ENCODE results near the gene WNT4. TPM values are rescaled to one million over a fixed set of nuclear protein-coding genes. Genes with fewer than 3 reads are reported as not detected.
A peak's percentile ranks its signal among the peaks of the same experiment; 100 is the strongest.

The WNT4 gene
- total and polyA plus RNA-seq, 2 donors (not counting 1 experiment from before 2014, with no cell fraction given) = not detected

GRCh38 chr1:22177354-22178003 lies 34.6 kb upstream of the WNT4 start:
- 77% methylated on average over 5 of the region's 9 CpGs for WGBS (ENCODE audit: insufficient coverage)
- ChIA-PET CTCF (no interaction called here), POLR2A (no interaction called here)
- peaks cover 6% of the 10 kb centered on the region for H3K4me1 Mint-ChIP-seq
- Histone ChIP-seq H3K27me3 (replicated peaks in 1 of 4; ENCODE audit: control extremely low read depth in 1 of 4, control insufficient read depth in 3 of 4, insufficient read depth in 4 of 4, low read length in 3 of 4) (peaks cover 0 to 5% (median 0%) of the 10 kb centered on the region in 4 experiments), H3K9ac (ENCODE audit: low read length) (no peak overlapping the region), H3K4me3 (ENCODE audit: control extremely low read depth in 1 of 5, extremely low read depth in 1 of 5, insufficient read depth in 1 of 5, low read depth in 2 of 5, low read length in 4 of 5) (no peak overlapping the region), H4K20me1 (ENCODE audit: control insufficient read depth, insufficient read depth, low read length, poor library complexity, severe bottlenecking) (no peaks in the 10 kb centered on the region), H3K4me2 (replicated peaks; ENCODE audit: low read depth, low read length, poor library complexity, severe bottlenecking) (no peak overlapping the region), H2AFZ (ENCODE audit: insufficient read depth, low read depth, low read length, poor library complexity, severe bottlenecking) (no peak overlapping the region), H3K36me3 (replicated peaks in 1 of 2; ENCODE audit: control extremely low read depth in 1 of 2, control insufficient read depth in 1 of 2, extremely low read depth in 1 of 2, insufficient read depth in 2 of 2, low read length in 1 of 2) (no peaks in the 10 kb centered on the region), H3K27ac (ENCODE audit: low read length in 2 of 2) (no peak overlapping the region), H3K9me3 (ENCODE audit: control extremely low read depth in 1 of 3, control insufficient read depth in 2 of 3, insufficient read depth in 1 of 3, low read length in 2 of 3) (peaks cover 0 to 7% (median 0%) of the 10 kb centered on the region in 3 donors), H3K4me1 (ENCODE audit: control insufficient read depth in 2 of 2, insufficient read depth in 2 of 2, low read length in 2 of 2) (no peaks in the 10 kb centered on the region), H3K79me2 (ENCODE audit: control insufficient read depth, insufficient read depth, low read length) (no peaks in the 10 kb centered on the region)
- TF ChIP-seq EZH2 (IDR thresholded peaks at IDR 0.05; ENCODE audit: borderline replicate concordance, insufficient read depth, low read depth, low read length, poor library complexity, severe bottlenecking) = no peak
- DNase-seq (no peak), ATAC-seq (ENCODE audit: low read depth) (no peak)
- no peaks in the 10 kb centered on the region for H3K9me3 Mint-ChIP-seq (ENCODE audit: insufficient read depth)
- intact Hi-C loops (cut with micrococcal nuclease) = no loop called here
- H3K27me3 Mint-ChIP-seq = peaks cover 18% of the 10 kb centered on the region
- no peak overlapping the region for H3K4me3 Mint-ChIP-seq
- no peak overlapping the region for H3K27ac Mint-ChIP-seq

- H3K9me3 Mint-ChIP-seq (ENCODE audit: insufficient read depth) = no peaks in the 10 kb centered on the region
- Histone ChIP-seq H3K4me1 (ENCODE audit: control insufficient read depth in 2 of 2, insufficient read depth in 2 of 2, low read length in 2 of 2) (no peaks in the 10 kb centered on the region), H4K20me1 (ENCODE audit: control insufficient read depth, insufficient read depth, low read length, poor library complexity, severe bottlenecking) (no peaks in the 10 kb centered on the region), H2AFZ (ENCODE audit: insufficient read depth, low read depth, low read length, poor library complexity, severe bottlenecking) (no peak overlapping the region), H3K4me3 (ENCODE audit: control extremely low read depth in 1 of 5, extremely low read depth in 1 of 5, insufficient read depth in 1 of 5, low read depth in 2 of 5, low read length in 4 of 5) (no peak overlapping the region), H3K9ac (ENCODE audit: low read length) (no peak overlapping the region), H3K36me3 (replicated peaks in 1 of 2; ENCODE audit: control extremely low read depth in 1 of 2, control insufficient read depth in 1 of 2, extremely low read depth in 1 of 2, insufficient read depth in 2 of 2, low read length in 1 of 2) (no peaks in the 10 kb centered on the region), H3K27me3 (replicated peaks in 1 of 4; ENCODE audit: control extremely low read depth in 1 of 4, control insufficient read depth in 3 of 4, insufficient read depth in 4 of 4, low read length in 3 of 4) (no peaks in the 10 kb centered on the region), H3K4me2 (replicated peaks; ENCODE audit: low read depth, low read length, poor library complexity, severe bottlenecking) (no peak overlapping the region), H3K27ac (ENCODE audit: low read length in 2 of 2) (no peak overlapping the region), H3K79me2 (ENCODE audit: control insufficient read depth, insufficient read depth, low read length) (no peaks in the 10 kb centered on the region), H3K9me3 (ENCODE audit: control extremely low read depth in 1 of 3, control insufficient read depth in 2 of 3, insufficient read depth in 1 of 3, low read length in 2 of 3) (peaks cover 0 to 7% (median 0%) of the 10 kb centered on the region in 3 donors)
- peaks cover 6% of the 10 kb centered on the region for H3K4me1 Mint-ChIP-seq
- TF ChIP-seq EZH2 (IDR thresholded peaks at IDR 0.05; ENCODE audit: borderline replicate concordance, insufficient read depth, low read depth, low read length, poor library complexity, severe bottlenecking) (no peak), CTCF (IDR thresholded peaks at IDR 0.05) (no peak)
- no peak overlapping the region for H3K4me3 Mint-ChIP-seq
- no peak for ATAC-seq (ENCODE audit: low read depth)
- DNase-seq = peak; percentile 23
- ChIA-PET CTCF (no interaction called here), POLR2A (no interaction called here)
- peaks cover 8% of the 10 kb centered on the region for H3K27me3 Mint-ChIP-seq
- intact Hi-C loops (cut with micrococcal nuclease) = no loop called here
- no peak overlapping the region for H3K27ac Mint-ChIP-seq
- WGBS (ENCODE audit: insufficient coverage) = 18% methylated on average over 4 of the region's 5 CpGs
These were observed 33.4 kb upstream of the WNT4 start for GRCh38 chr1:22176258-22176657.
